DOHH2 (cell line): ENCODE data around the gene SLC30A9.

Source experiments
- H3F3A ChIP-seq: fragments of 200-600 bp; sonication (generic), shearing (Covaris generic); 2 replicates; pipeline ENCODE4 v1.6.0; 2016; ENCODE audit warnings: antibody characterized with exemption, mild to moderate bottlenecking; ENCODE audit not compliant: control insufficient read depth, insufficient read depth
- H3K27ac ChIP-seq: fragments of 200-600 bp; sonication (generic); 2 replicates; pipeline ENCODE4 v1.5.1; 2014; ENCODE audit warnings: low read depth, mild to moderate bottlenecking, low read length, moderate library complexity
- H3K27me3 ChIP-seq: fragments of 200-600 bp; sonication (generic); 2 replicates; pipeline ENCODE4 v1.6.1; 2014; ENCODE audit warnings: mild to moderate bottlenecking, low read length, mixed read lengths; ENCODE audit not compliant: control insufficient read depth
- H3K36me3 ChIP-seq: fragments of 200-600 bp; sonication (generic); 2 replicates; pipeline ENCODE4 v1.6.1; 2014; ENCODE audit warnings: mild to moderate bottlenecking, low read length, moderate library complexity, mixed read lengths; ENCODE audit not compliant: control insufficient read depth
- H3K4me1 ChIP-seq: fragments of 200-600 bp; sonication (generic); 2 replicates; pipeline ENCODE4 v1.6.1; 2014; ENCODE audit warnings: mild to moderate bottlenecking, low read length, mixed read lengths; ENCODE audit not compliant: control insufficient read depth
- H3K4me2 ChIP-seq: fragments of 200-600 bp; sonication (generic); 2 replicates; pipeline ENCODE4 v1.6.0; 2014; ENCODE audit warnings: mild to moderate bottlenecking, low read length, moderate library complexity
- H3K4me3 ChIP-seq: fragments of 200-600 bp; sonication (generic); 2 replicates; pipeline ENCODE4 v1.5.1; 2014; ENCODE audit warnings: mild to moderate bottlenecking, low read length, mixed read lengths
- H3K79me2 ChIP-seq: fragments of 200-600 bp; sonication (generic); 2 replicates; pipeline ENCODE4 v1.6.1; 2014; ENCODE audit warnings: mild to moderate bottlenecking, low read length, mixed read lengths; ENCODE audit not compliant: control insufficient read depth
- H3K9me2 ChIP-seq: fragments of 200-600 bp; sonication (generic); replicated peaks from 2 replicates; pipeline ENCODE4 v1.6.1; 2014; ENCODE audit warnings: mild to moderate bottlenecking, low read length, mixed read lengths; ENCODE audit not compliant: control insufficient read depth
- H3K9me3 ChIP-seq: fragments of 200-600 bp; sonication (generic); 2 replicates; pipeline ENCODE4 v1.6.1; 2014; ENCODE audit warnings: antibody characterized with exemption, low read length, mixed read lengths; ENCODE audit not compliant: control insufficient read depth, insufficient read depth
- H4K20me1 ChIP-seq: fragments of 200-600 bp; sonication (generic); 2 replicates; pipeline ENCODE4 v1.6.0; 2014; ENCODE audit warnings: low read depth, mild to moderate bottlenecking, antibody characterized with exemption, low read length, moderate library complexity; ENCODE audit not compliant: control insufficient read depth, insufficient read depth
- EZH2phosphoT487 ChIP-seq: fragments of 200-600 bp; sonication (generic); IDR thresholded peaks from 2 replicates; pipeline ENCODE4 v1.6.1; 2017; ENCODE audit warnings: borderline replicate concordance, mild to moderate bottlenecking, antibody characterized with exemption, low read length, moderate library complexity, mixed read lengths
- TF ChIP-seq, protein P1 (sequence below): fragments of 200-600 bp; sonication (generic); IDR thresholded peaks from one replicate; pipeline ENCODE4 v1.5.1; 2014; ENCODE audit warnings: antibody characterized with exemption, mild to moderate bottlenecking, low read depth, low read length; ENCODE audit not compliant: poor library complexity, severe bottlenecking

SLC30A9 gene

DNA sequence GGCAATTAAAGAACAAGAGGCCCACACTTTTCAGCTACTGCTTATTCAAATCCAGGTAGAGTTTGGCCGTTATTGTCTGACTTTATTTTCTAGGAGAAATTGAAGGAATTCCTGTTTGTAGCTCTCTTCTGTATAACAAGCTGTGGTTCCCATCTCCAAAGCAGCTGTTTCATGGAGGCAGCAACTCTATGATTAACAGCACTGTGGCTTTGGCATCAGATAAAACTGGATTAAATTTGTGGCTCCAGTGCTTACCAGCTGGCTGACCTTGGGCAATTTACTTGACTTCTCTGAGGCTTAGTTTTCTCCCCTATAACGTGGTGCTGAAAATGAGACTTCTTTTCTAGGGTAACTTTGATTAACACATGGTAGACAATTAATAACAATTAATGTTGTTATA is 28.1 kb downstream of the SLC30A9 start:
- TF ChIP-seq EZH2phosphoT487, result no peak
- TF ChIP-seq, protein P1, sequence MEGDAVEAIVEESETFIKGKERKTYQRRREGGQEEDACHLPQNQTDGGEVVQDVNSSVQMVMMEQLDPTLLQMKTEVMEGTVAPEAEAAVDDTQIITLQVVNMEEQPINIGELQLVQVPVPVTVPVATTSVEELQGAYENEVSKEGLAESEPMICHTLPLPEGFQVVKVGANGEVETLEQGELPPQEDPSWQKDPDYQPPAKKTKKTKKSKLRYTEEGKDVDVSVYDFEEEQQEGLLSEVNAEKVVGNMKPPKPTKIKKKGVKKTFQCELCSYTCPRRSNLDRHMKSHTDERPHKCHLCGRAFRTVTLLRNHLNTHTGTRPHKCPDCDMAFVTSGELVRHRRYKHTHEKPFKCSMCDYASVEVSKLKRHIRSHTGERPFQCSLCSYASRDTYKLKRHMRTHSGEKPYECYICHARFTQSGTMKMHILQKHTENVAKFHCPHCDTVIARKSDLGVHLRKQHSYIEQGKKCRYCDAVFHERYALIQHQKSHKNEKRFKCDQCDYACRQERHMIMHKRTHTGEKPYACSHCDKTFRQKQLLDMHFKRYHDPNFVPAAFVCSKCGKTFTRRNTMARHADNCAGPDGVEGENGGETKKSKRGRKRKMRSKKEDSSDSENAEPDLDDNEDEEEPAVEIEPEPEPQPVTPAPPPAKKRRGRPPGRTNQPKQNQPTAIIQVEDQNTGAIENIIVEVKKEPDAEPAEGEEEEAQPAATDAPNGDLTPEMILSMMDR, result no peak
- Histone ChIP-seq H3K9me2 (no peaks in the 10 kb centered on the region), H3K27me3 (no peaks in the 10 kb centered on the region), H4K20me1 (no peaks in the 10 kb centered on the region), H3F3A (no peaks in the 10 kb centered on the region), H3K4me3 (no peak overlapping the region), H3K4me1 (no peaks in the 10 kb centered on the region), H3K79me2 (peaks cover 9% of the 10 kb centered on the region), H3K36me3 (peaks cover 22% of the 10 kb centered on the region), H3K4me2 (no peak overlapping the region), H3K9me3 (no peaks in the 10 kb centered on the region), H3K27ac (no peak overlapping the region)

DNA sequence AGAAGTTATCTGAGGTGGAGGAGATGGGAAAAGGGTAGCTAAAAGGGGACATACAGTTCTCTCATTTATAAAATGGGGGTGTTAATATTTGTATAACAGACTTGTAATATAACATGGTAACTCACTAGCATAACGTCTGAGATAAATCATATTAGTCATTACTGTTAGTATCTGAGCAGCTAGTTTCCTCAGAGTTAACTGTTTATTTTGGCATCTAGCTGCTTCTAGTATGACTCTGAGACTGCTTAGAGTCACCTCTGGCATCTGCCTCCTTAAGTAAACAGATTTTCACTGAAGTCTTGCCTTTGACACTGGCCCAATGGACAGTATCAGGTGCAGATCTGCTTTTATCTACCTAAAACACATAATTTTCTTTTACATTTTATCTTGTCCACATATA is 58.1 kb downstream of the SLC30A9 start:
- no peak for TF ChIP-seq EZH2phosphoT487
- TF ChIP-seq, protein P1, result no peak
- no peak overlapping the region for H3K4me2 ChIP-seq
- no peaks in the 10 kb centered on the region for H3F3A ChIP-seq
- H3K9me2 ChIP-seq, result no peaks in the 10 kb centered on the region
- no peak overlapping the region for H3K4me3 ChIP-seq
- H3K27ac ChIP-seq, result no peak overlapping the region
- H3K36me3 ChIP-seq, result peaks cover 27% of the 10 kb centered on the region
- no peaks in the 10 kb centered on the region for H4K20me1 ChIP-seq
- H3K4me1 ChIP-seq, result no peaks in the 10 kb centered on the region
- H3K79me2 ChIP-seq, result no peaks in the 10 kb centered on the region
- no peaks in the 10 kb centered on the region for H3K9me3 ChIP-seq
- no peaks in the 10 kb centered on the region for H3K27me3 ChIP-seq

DNA sequence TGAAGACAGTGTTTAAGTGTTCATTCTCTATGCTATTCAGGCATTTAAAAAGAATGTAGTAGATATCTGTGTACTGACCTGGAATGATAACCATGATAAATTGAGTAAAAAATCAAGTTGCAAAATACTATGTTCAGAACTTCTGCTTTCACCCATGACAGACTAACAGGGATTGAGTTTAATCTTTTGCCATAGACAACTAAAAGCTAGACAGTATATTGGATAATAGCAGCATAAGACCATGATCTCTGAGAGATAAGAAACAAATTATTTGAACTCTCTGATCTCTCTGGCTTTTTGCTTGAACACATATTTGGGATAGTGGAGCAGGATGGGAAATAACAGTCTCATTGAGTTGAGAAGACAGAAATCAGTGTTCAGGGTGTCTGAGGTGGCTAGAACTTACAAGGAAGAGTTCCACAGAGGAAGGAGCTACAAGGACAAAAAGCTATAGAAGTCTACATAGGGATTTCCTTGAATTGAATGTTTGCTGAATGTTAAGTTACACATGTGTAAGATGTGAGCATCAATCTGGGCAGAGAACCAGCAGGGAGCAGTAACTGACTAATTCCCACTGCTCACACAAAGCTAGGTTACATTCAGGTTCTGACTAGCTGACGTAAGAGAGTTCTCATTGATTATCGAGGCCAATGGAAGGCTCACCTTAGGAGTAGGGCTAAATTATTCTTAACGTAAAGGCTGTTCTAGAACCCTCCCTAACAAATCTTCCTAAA is 60.4 kb downstream of the SLC30A9 start:
- H3K79me2 ChIP-seq, result no peaks in the 10 kb centered on the region
- peaks cover 29% of the 10 kb centered on the region for H3K36me3 ChIP-seq
- H3F3A ChIP-seq, result no peaks in the 10 kb centered on the region
- no peak for TF ChIP-seq EZH2phosphoT487
- TF ChIP-seq, protein P1, result no peak
- no peaks in the 10 kb centered on the region for H3K9me2 ChIP-seq
- no peaks in the 10 kb centered on the region for H3K4me1 ChIP-seq
- H3K9me3 ChIP-seq, result no peaks in the 10 kb centered on the region
- H3K27me3 ChIP-seq, result no peaks in the 10 kb centered on the region
- no peaks in the 10 kb centered on the region for H4K20me1 ChIP-seq
- H3K4me3 ChIP-seq, result no peak overlapping the region
- no peak overlapping the region for H3K4me2 ChIP-seq
- no peak overlapping the region for H3K27ac ChIP-seq
